ENCODE results near the gene CDH13.
A peak's percentile ranks its signal among the peaks of the same experiment; 100 is the strongest.

Gene CDH13

GRCh38 chr16:83355570-83356218 lies 728.9 kb downstream of the CDH13 start:
- no peaks in the 10 kb centered on the region for H3K36me3 ChIP-seq
- no peak for TF ChIP-seq CTCF (IDR thresholded peaks at IDR 0.05)

DNA sequence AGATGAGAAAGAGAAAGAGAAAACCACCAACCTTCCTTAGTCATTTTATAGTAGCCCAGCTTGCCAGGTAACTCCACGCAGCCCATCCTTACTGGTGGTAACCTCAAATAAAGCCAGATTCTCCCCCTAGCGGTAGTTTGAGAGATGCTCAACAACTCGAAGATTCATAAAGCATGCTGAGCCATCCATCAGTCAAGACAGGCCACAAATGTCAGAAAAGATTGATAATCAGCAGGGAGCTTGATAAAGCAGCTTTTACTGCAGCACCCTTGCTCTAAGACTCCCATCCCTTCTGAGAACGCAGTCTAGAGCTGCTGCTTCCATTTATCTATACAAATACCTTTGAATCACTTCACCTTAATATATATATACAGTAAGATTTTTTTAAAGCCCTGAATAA lies 729.5 kb downstream of the CDH13 start:
- TF ChIP-seq CTCF (IDR thresholded peaks at IDR 0.05) = peak; percentile 55 to 63
- no peak overlapping the region for H3K4me3 ChIP-seq
- no peaks in the 10 kb centered on the region for H3K9me3 ChIP-seq
- peaks cover 0 to 18% (median 4%) of the 10 kb centered on the region in 4 donors for H3K4me1 ChIP-seq
- H3K27ac ChIP-seq = no peak overlapping the region
- H3K27me3 ChIP-seq = no peaks in the 10 kb centered on the region
- no peak for DNase-seq
- H3K36me3 ChIP-seq = no peaks in the 10 kb centered on the region
- intact Hi-C loops (cut with DNase I; ENCODE audit: low total_unique reads) = no loop called here

More at GRCh38 chr16:83355570-83356218, 728.9 kb downstream of the CDH13 start:
- DNase-seq = no peak
- Histone ChIP-seq H3K4me1 (peaks cover 0 to 18% (median 4%) of the 10 kb centered on the region in 4 donors), H3K4me3 (no peak overlapping the region), H3K9me3 (no peaks in the 10 kb centered on the region), H3K27ac (no peak overlapping the region), H3K27me3 (no peaks in the 10 kb centered on the region)
- intact Hi-C loops (cut with DNase I; ENCODE audit: low total_unique reads) = no loop called here

GRCh38 chr16:83356986-83357385 lies 730.2 kb downstream of the CDH13 start:
- no peak overlapping the region for H3K4me3 ChIP-seq
- H3K27ac ChIP-seq = no peak overlapping the region
- no peaks in the 10 kb centered on the region for H3K9me3 ChIP-seq
- H3K4me1 ChIP-seq = peaks cover 0 to 18% (median 4%) of the 10 kb centered on the region in 4 donors
- intact Hi-C loops (cut with DNase I; ENCODE audit: low total_unique reads) = no loop called here
- DNase-seq = no peak
- no peak for TF ChIP-seq CTCF (IDR thresholded peaks at IDR 0.05)
- H3K36me3 ChIP-seq = no peaks in the 10 kb centered on the region
- no peaks in the 10 kb centered on the region for H3K27me3 ChIP-seq

DNA sequence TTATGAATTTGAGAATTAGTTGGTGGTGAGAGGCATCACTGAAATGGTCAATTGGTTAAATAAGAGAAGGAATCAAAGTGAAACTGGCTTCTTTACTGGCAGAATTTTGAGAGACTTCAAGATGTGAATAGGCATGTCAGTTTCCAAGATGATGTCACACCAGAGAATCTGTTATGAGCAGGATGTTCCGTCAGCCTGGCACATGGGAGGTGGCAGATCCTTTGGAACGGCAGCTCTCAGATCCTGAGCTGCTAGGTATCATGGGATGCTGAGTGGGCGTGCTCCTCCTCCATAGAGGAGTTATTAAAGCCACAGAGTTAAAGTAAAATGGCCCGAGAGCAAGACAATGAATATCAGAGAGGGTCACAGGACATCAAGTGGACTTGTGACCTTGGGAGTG lies 736.8 kb downstream of the CDH13 start:
- Histone ChIP-seq H3K9me3 (no peaks in the 10 kb centered on the region), H3K36me3 (no peaks in the 10 kb centered on the region), H3K27ac (no peak overlapping the region), H3K4me3 (no peak overlapping the region), H3K4me1 (peaks cover 0 to 9% (median 2%) of the 10 kb centered on the region in 4 donors), H3K27me3 (no peaks in the 10 kb centered on the region)
- DNase-seq = no peak
- TF ChIP-seq CTCF (IDR thresholded peaks at IDR 0.05) = no peak
- intact Hi-C loops (cut with DNase I; ENCODE audit: low total_unique reads) = no loop called here

GRCh38 chr16:83365166-83365565 lies 738.4 kb downstream of the CDH13 start:
- no peak overlapping the region for H3K4me3 ChIP-seq
- no peak overlapping the region for H3K27ac ChIP-seq
- DNase-seq = no peak
- no peak for TF ChIP-seq CTCF (IDR thresholded peaks at IDR 0.05)
- no peaks in the 10 kb centered on the region for H3K36me3 ChIP-seq
- intact Hi-C loops (cut with DNase I; ENCODE audit: low total_unique reads) = no loop called here
- no peaks in the 10 kb centered on the region for H3K4me1 ChIP-seq
- H3K9me3 ChIP-seq = no peaks in the 10 kb centered on the region
- H3K27me3 ChIP-seq = no peaks in the 10 kb centered on the region

DNA sequence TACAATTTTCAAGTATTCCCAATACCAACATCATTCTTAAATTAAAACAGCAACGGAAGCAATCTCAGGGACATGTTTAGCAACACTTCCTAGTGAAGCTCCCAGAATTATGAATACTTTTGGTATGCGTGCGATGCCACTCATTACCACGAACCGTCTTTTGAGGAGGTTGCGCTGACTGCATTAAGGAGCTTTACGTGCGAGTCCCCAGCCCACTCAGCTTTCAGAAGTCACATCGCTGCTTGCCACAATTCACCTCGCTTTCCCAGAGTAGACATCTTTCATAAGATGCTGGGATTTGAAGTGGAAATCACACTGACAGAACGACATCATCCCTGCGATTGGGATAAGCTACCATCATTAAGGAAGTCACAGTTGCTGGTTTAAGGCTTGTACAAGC lies 739.5 kb downstream of the CDH13 start:
- intact Hi-C loops (cut with DNase I; ENCODE audit: low total_unique reads) = no loop called here

More for the DNA sequence above, 739.5 kb downstream of the CDH13 start:
- no peaks in the 10 kb centered on the region for H3K27me3 ChIP-seq
- no peak for TF ChIP-seq CTCF (IDR thresholded peaks at IDR 0.05)
- H3K9me3 ChIP-seq = no peaks in the 10 kb centered on the region
- DNase-seq = no peak
- H3K4me3 ChIP-seq = no peak overlapping the region
- no peaks in the 10 kb centered on the region for H3K4me1 ChIP-seq
- no peak overlapping the region for H3K27ac ChIP-seq
- H3K36me3 ChIP-seq = no peaks in the 10 kb centered on the region

Measured in tibial artery (tissue), 4 donors.